ENCODE data around the gene MIGA2. TPM values are rescaled to one million over a fixed set of nuclear protein-coding genes. Genes with fewer than 3 reads are reported as not detected.

MIGA2 gene
- total and polyA plus RNA-seq, 10 donors, result 20.2 to 47.1 (median 34.4) TPM

GRCh38 chr9:129101279-129101678 lies 64.9 kb downstream of the MIGA2 start:
- intact Hi-C loops (cut with DNase I; ENCODE audit: low total_unique reads), result no loop called here
- no peak for DNase-seq
- Histone ChIP-seq H3K27ac (no peak overlapping the region), H3K4me3 (no peak overlapping the region), H3K9me3 (no peaks in the 10 kb centered on the region), H3K36me3 (peaks cover 0 to 54% (median 4%) of the 10 kb centered on the region in 6 donors), H3K4me1 (no peaks in the 10 kb centered on the region), H3K27me3 (replicated peaks in 1 of 7) (no peaks in the 10 kb centered on the region)
- 94 to 97% (median 95%) methylated on average over 7 of the region's 7 CpGs for WGBS, 5 donors
- TF ChIP-seq POLR2A (IDR thresholded peaks at IDR 0.05) (no peak), POLR2AphosphoS5 (IDR thresholded peaks at IDR 0.05) (no peak), CTCF (IDR thresholded peaks at IDR 0.05 in 8 of 11, conservative IDR thresholded peaks at IDR 0.05 in 3 of 11) (no peak)

GRCh38 chr9:129102095-129102525 lies 65.7 kb downstream of the MIGA2 start:
- 75 to 92% (median 89%) methylated on average over 11 to 13 of the region's 13 CpGs for WGBS, 5 donors
- no peaks in the 10 kb centered on the region for H3K27me3 ChIP-seq (replicated peaks in 1 of 7)
- H3K27ac ChIP-seq, result no peak overlapping the region
- no peaks in the 10 kb centered on the region for H3K9me3 ChIP-seq
- no peak for TF ChIP-seq POLR2A (IDR thresholded peaks at IDR 0.05)
- TF ChIP-seq CTCF (IDR thresholded peaks at IDR 0.05 in 8 of 11, conservative IDR thresholded peaks at IDR 0.05 in 3 of 11), result no peak
- no peak for TF ChIP-seq POLR2AphosphoS5 (IDR thresholded peaks at IDR 0.05)
- H3K4me3 ChIP-seq, result no peak overlapping the region
- no peak for DNase-seq
- peaks cover 0 to 54% (median 4%) of the 10 kb centered on the region in 6 donors for H3K36me3 ChIP-seq
- intact Hi-C loops (cut with DNase I; ENCODE audit: low total_unique reads), result no loop called here
- no peaks in the 10 kb centered on the region for H3K4me1 ChIP-seq

GRCh38 chr9:129102791-129103594 lies 66.6 kb downstream of the MIGA2 start:
- intact Hi-C loops (cut with DNase I; ENCODE audit: low total_unique reads), result no loop called here
- Histone ChIP-seq H3K9me3 (no peaks in the 10 kb centered on the region), H3K27me3 (replicated peaks in 1 of 7) (no peaks in the 10 kb centered on the region), H3K4me1 (no peaks in the 10 kb centered on the region), H3K4me3 (no peak overlapping the region), H3K36me3 (peaks cover 0 to 54% (median 2%) of the 10 kb centered on the region in 6 donors), H3K27ac (no peak overlapping the region)
- TF ChIP-seq CTCF (IDR thresholded peaks at IDR 0.05 in 8 of 11, conservative IDR thresholded peaks at IDR 0.05 in 3 of 11), result peak in 7 of 11 experiments; percentile 23 to 59 (median 33)
- TF ChIP-seq POLR2AphosphoS5 (IDR thresholded peaks at IDR 0.05), result no peak
- no peak for DNase-seq
- 63 to 95% (median 75%) methylated on average over 5 to 14 of the region's 14 CpGs for WGBS, 5 donors

GRCh38 chr9:129103595-129103965 lies 67.2 kb downstream of the MIGA2 start:
- 78 to 93% (median 89%) methylated on average over 4 of the region's 4 CpGs for WGBS, 5 donors
- TF ChIP-seq CTCF (IDR thresholded peaks at IDR 0.05 in 8 of 11, conservative IDR thresholded peaks at IDR 0.05 in 3 of 11) (no peak), POLR2AphosphoS5 (IDR thresholded peaks at IDR 0.05) (no peak), POLR2A (IDR thresholded peaks at IDR 0.05) (no peak)

More at GRCh38 chr9:129103595-129103965, 67.2 kb downstream of the MIGA2 start:
- DNase-seq, result no peak
- intact Hi-C loops (cut with DNase I; ENCODE audit: low total_unique reads), result no loop called here
- no peaks in the 10 kb centered on the region for H3K27me3 ChIP-seq (replicated peaks in 1 of 7)
- H3K36me3 ChIP-seq, result peaks cover 0 to 53% (median 0%) of the 10 kb centered on the region in 6 donors
- H3K4me1 ChIP-seq, result peaks cover 0 to 3% (median 0%) of the 10 kb centered on the region in 6 donors
- H3K4me3 ChIP-seq, result no peak overlapping the region
- H3K9me3 ChIP-seq, result no peaks in the 10 kb centered on the region
- H3K27ac ChIP-seq, result no peak overlapping the region

Measured in spleen (tissue), 11 donors.